Kidney epithelial cell (primary cell): ENCODE results near the gene RHBDF2. TPM values are rescaled to one million over a fixed set of nuclear protein-coding genes. Genes with fewer than 3 reads are reported as not detected.

Experiments used
- DNase-seq: peaks from one replicate; pipeline ENCODE4 v3.0.0-alpha.2; 2010; ENCODE audit warnings: low read depth
- H3K27me3 ChIP-seq: 2 replicates; pipeline ENCODE4 v1.6.0; 2011; ENCODE audit warnings: low read length; ENCODE audit not compliant: control insufficient read depth, insufficient read depth
- H3K36me3 ChIP-seq: 2 replicates; pipeline ENCODE4 v1.5.1; 2011; ENCODE audit warnings: low read length; ENCODE audit not compliant: control insufficient read depth, insufficient read depth
- H3K4me3 ChIP-seq: 2 replicates; pipeline ENCODE4 v1.5.1; 2011; ENCODE audit warnings: low read depth, mild to moderate bottlenecking, control low read depth, low read length
- CTCF ChIP-seq: IDR thresholded peaks from 2 replicates; pipeline ENCODE4 v1.5.1; 2011; ENCODE audit warnings: mild to moderate bottlenecking, moderate library complexity, low read length, control low read depth, inconsistent platforms; ENCODE audit not compliant: insufficient read depth, poor library complexity, severe bottlenecking
- total RNA-seq: library from RNA; depleted of rRNA; stranded (reverse); fragments of >200 nt; gene quantifications from 2 replicates; pipeline ENCODE4 v1.2.3, GENCODE V29; 2015

Gene RHBDF2
- total RNA-seq, 1 donor from 2014 or later: 101 TPM

- TF ChIP-seq CTCF: no peak
- Histone ChIP-seq H3K36me3 (no peaks in the 10 kb centered on the region), H3K27me3 (no peaks in the 10 kb centered on the region), H3K4me3 (no peak overlapping the region)
- no peak for DNase-seq
Measured at GRCh38 chr17:76449126-76449525, 52.1 kb downstream of the RHBDF2 start.

GRCh38 chr17:76447931-76448652, 53.1 kb downstream of the RHBDF2 start:
- H3K4me3 ChIP-seq: no peak overlapping the region
- H3K27me3 ChIP-seq: no peaks in the 10 kb centered on the region
- H3K36me3 ChIP-seq: no peaks in the 10 kb centered on the region
- DNase-seq: no peak
- TF ChIP-seq CTCF: no peak

GRCh38 chr17:76446449-76447231, 54.6 kb downstream of the RHBDF2 start:
- Histone ChIP-seq H3K27me3 (no peaks in the 10 kb centered on the region), H3K36me3 (no peaks in the 10 kb centered on the region), H3K4me3 (no peak overlapping the region)
- TF ChIP-seq CTCF: no peak
- peak; percentile 70 for DNase-seq

GRCh38 chr17:76445697-76446448, 55.4 kb downstream of the RHBDF2 start:
- Histone ChIP-seq H3K27me3 (no peaks in the 10 kb centered on the region), H3K36me3 (no peaks in the 10 kb centered on the region), H3K4me3 (no peak overlapping the region)
- TF ChIP-seq CTCF: no peak
- no peak for DNase-seq

GRCh38 chr17:76444518-76445311, 56.5 kb downstream of the RHBDF2 start:
- H3K36me3 ChIP-seq: no peaks in the 10 kb centered on the region
- no peak for DNase-seq
- TF ChIP-seq CTCF: no peak
- H3K4me3 ChIP-seq: no peak overlapping the region
- H3K27me3 ChIP-seq: no peaks in the 10 kb centered on the region
